B cell (primary cell): ENCODE measurements around the gene OR13J1. TPM values are rescaled to one million over a fixed set of nuclear protein-coding genes. Genes with fewer than 3 reads are reported as not detected.

Experiments used
- ATAC-seq: fragments of 200-7000 bp; cut with Tn5 transposase; one replicate; pipeline ENCODE4 v1.10.0; 2021; ENCODE audit warnings: low read depth, mild to moderate bottlenecking, moderate number of reproducible peaks, moderate library complexity
- CTCF ChIA-PET: fragments of 350-600 bp; sonication (Branson Sonifier 250); formaldehyde crosslinking; loops from one replicate; lab custom pipeline; 2021; ENCODE audit warnings: antibody characterized with exemption, inconsistent platforms; lab: Charles Lee
- POLR2A ChIA-PET: fragments of 350-600 bp; sonication (Branson Sonifier 250); formaldehyde crosslinking; loops from one replicate; lab custom pipeline; 2021; ENCODE audit warnings: antibody characterized with exemption; lab: Charles Lee
- DNase-seq: peaks from one replicate; pipeline ENCODE4 v3.0.0; 2013
- H2AFZ ChIP-seq: 2 replicates; pipeline ENCODE4 v1.6.1; 2012; ENCODE audit warnings: mild to moderate bottlenecking, low read depth, low read length; ENCODE audit not compliant: insufficient read depth, poor library complexity, severe bottlenecking
- H3K27ac ChIP-seq, 2 donors: 1 replicate in 1 of 2; 2 replicates in 1 of 2; pipeline ENCODE4 v1.5.1; 2012 to 2013; ENCODE audit warnings: low read length in 2 of 2, mild to moderate bottlenecking in 2 of 2, moderate library complexity in 1 of 2
- H3K27me3 ChIP-seq, 4 experiments: fragments of 200-600 bp in 1 of 4; sonication (generic) in 1 of 4; replicated peaks in 1 of 4; 1 replicate in 2 of 4; 2 replicates in 2 of 4; pipeline versions ENCODE4 v1.6.1 to v1.7.0; 2013 to 2016; ENCODE audit warnings: low read length in 3 of 4, mild to moderate bottlenecking in 2 of 4, mixed read lengths in 1 of 4, moderate library complexity in 1 of 4; ENCODE audit not compliant: insufficient read depth in 4 of 4, control insufficient read depth in 3 of 4; ENCODE audit errors: control extremely low read depth in 1 of 4
- H3K36me3 ChIP-seq, 2 experiments: replicated peaks in 1 of 2; 1 replicate in 1 of 2; 2 replicates in 1 of 2; pipeline versions ENCODE4 v1.6.1 to v1.7.1; 2013; ENCODE audit warnings: low read length in 1 of 2; ENCODE audit not compliant: insufficient read depth in 2 of 2, control insufficient read depth in 1 of 2; ENCODE audit errors: control extremely low read depth in 1 of 2, extremely low read depth in 1 of 2
- H3K4me1 ChIP-seq, 2 donors: fragments of 200-600 bp in 1 of 2; sonication (generic) in 1 of 2; 1 replicate in 1 of 2; 2 replicates in 1 of 2; pipeline versions ENCODE4 v1.5.1 to v1.6.1; 2013 to 2017; ENCODE audit warnings: low read length in 2 of 2; ENCODE audit not compliant: control insufficient read depth in 2 of 2, insufficient read depth in 2 of 2
- H3K4me2 ChIP-seq: replicated peaks from 2 replicates; pipeline ENCODE3; 2012; ENCODE audit warnings: mild to moderate bottlenecking, low read depth, low read length; ENCODE audit not compliant: poor library complexity, severe bottlenecking
- H3K4me3 ChIP-seq, 5 experiments: fragments of 200-600 bp in 1 of 5; sonication (generic) in 1 of 5; 1 replicate in 3 of 5; 2 replicates in 2 of 5; pipeline versions ENCODE4 v1.5.1 to v1.7.0; 2011 to 2016; ENCODE audit warnings: low read length in 4 of 5, mild to moderate bottlenecking in 4 of 5, low read depth in 2 of 5, control low read depth in 1 of 5, moderate library complexity in 1 of 5; ENCODE audit not compliant: insufficient read depth in 1 of 5; ENCODE audit errors: control extremely low read depth in 1 of 5, extremely low read depth in 1 of 5
- H3K79me2 ChIP-seq: fragments of 200-600 bp; sonication (generic); one replicate; pipeline ENCODE4 v1.6.0; 2016; ENCODE audit warnings: low read length; ENCODE audit not compliant: control insufficient read depth, insufficient read depth
- H3K9ac ChIP-seq: fragments of 200-600 bp; sonication (generic); 2 replicates; pipeline ENCODE4 v1.6.1; 2017; ENCODE audit warnings: mild to moderate bottlenecking, low read length, moderate library complexity
- H3K9me3 ChIP-seq, 3 donors: one replicate each; pipeline versions ENCODE4 v1.6.1 to v1.7.1; 2013; ENCODE audit warnings: low read length in 2 of 3; ENCODE audit not compliant: control insufficient read depth in 2 of 3, insufficient read depth in 1 of 3; ENCODE audit errors: control extremely low read depth in 1 of 3
- H4K20me1 ChIP-seq: 2 replicates; pipeline ENCODE4 v1.6.0; 2012; ENCODE audit warnings: mild to moderate bottlenecking, low read length; ENCODE audit not compliant: insufficient read depth, control insufficient read depth, poor library complexity, severe bottlenecking
- H3K27ac Mint-ChIP-seq: one replicate; pipeline ENCODE4 v1.8.0; 2021; ENCODE audit warnings: mixed read lengths
- H3K27me3 Mint-ChIP-seq: one replicate; pipeline ENCODE4 v1.8.0; 2021; ENCODE audit warnings: mixed read lengths
- H3K4me1 Mint-ChIP-seq: one replicate; pipeline ENCODE4 v1.8.0; 2021; ENCODE audit warnings: mixed read lengths
- H3K4me3 Mint-ChIP-seq: one replicate; pipeline ENCODE4 v1.8.0; 2021; ENCODE audit warnings: mixed read lengths
- H3K9me3 Mint-ChIP-seq: one replicate; pipeline ENCODE4 v1.8.0; 2022; ENCODE audit warnings: mixed read lengths; ENCODE audit not compliant: insufficient read depth
- EZH2 ChIP-seq: IDR thresholded peaks from 2 replicates; pipeline ENCODE4 v1.6.1; 2012; ENCODE audit warnings: borderline replicate concordance, low read depth, mild to moderate bottlenecking, moderate library complexity, low read length; ENCODE audit not compliant: insufficient read depth, poor library complexity, severe bottlenecking
- WGBS: methylation state at CpG from one replicate; pipeline ENCODE4 v1.1.5; 2013; ENCODE audit warnings: missing lambda C conversion rate; ENCODE audit not compliant: insufficient coverage; 5-methylcytosine and 5-hydroxymethylcytosine counted together
- intact Hi-C: fragments of 100-400 bp; cut with micrococcal nuclease; formaldehyde crosslinking; loops from one replicate; pipeline ENCODE4 v1.10.0; 2022
- polyA plus RNA-seq: library from polyadenylated mRNA; depleted of rRNA; stranded (reverse); fragments of >200 nt; gene quantifications from 2 replicates; pipeline ENCODE4 v1.2.3, GENCODE V29; 2012
- total RNA-seq, 2 donors: library from RNA; stranded (reverse); fragments of 120-200 nt in 1 of 2; gene quantifications; 1 replicate in 1 of 2; 2 replicates in 1 of 2; pipeline versions ENCODE4 v1.2.3 to v1.2.4, GENCODE V29; 2013 to 2022
- TF ChIP-seq, protein P1 (sequence below): fragments of 200-600 bp; IDR thresholded peaks from one replicate; pipeline ENCODE4 v1.8.0; 2022; ENCODE audit warnings: antibody characterized with exemption, mild to moderate bottlenecking

OR13J1 gene
- total and polyA plus RNA-seq, 2 donors (not counting 1 experiment from before 2014, with no cell fraction given), result not detected

DNA sequence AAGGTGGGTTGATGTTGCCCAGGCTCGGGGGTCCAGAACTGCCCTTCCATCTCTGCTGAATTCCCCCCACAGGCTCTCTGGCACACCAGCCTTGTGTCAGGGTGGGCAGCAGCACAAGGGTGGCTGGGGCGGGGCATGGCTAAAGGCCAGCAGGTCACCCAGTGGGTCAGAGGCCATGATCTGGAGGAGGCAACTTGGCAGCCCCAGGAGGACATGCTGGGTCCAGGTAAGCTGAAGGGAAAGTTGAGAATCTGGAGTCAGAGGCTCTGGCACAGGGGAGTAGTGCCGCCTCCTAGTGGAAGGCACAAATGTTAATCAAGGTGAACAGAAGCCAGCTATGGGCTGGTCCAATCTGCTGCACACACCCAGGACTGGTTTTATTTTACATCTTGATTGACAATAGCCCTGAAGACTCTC lies 35.0 kb downstream of the OR13J1 start:
- intact Hi-C loops, result no loop called here
- H3K9me3 ChIP-seq, result no peaks in the 10 kb centered on the region
- DNase-seq, result no peak
- H3K4me3 ChIP-seq, result no peak overlapping the region
- peaks cover 28 to 35% of the 10 kb centered on the region in 2 donors for H3K4me1 ChIP-seq
- H3K4me1 Mint-ChIP-seq, result peaks cover 44% of the 10 kb centered on the region
- H3K9me3 Mint-ChIP-seq, result no peaks in the 10 kb centered on the region
- no peaks in the 10 kb centered on the region for H3K27me3 ChIP-seq
- peak overlapping the region; percentile 6 for H3K27ac Mint-ChIP-seq
- H3K27ac ChIP-seq, result no peak overlapping the region
- H3K36me3 ChIP-seq, result no peaks in the 10 kb centered on the region
- WGBS, result 94% methylated on average over 3 of the region's 3 CpGs
- peaks cover 3% of the 10 kb centered on the region for H3K79me2 ChIP-seq
- TF ChIP-seq, protein P1, sequence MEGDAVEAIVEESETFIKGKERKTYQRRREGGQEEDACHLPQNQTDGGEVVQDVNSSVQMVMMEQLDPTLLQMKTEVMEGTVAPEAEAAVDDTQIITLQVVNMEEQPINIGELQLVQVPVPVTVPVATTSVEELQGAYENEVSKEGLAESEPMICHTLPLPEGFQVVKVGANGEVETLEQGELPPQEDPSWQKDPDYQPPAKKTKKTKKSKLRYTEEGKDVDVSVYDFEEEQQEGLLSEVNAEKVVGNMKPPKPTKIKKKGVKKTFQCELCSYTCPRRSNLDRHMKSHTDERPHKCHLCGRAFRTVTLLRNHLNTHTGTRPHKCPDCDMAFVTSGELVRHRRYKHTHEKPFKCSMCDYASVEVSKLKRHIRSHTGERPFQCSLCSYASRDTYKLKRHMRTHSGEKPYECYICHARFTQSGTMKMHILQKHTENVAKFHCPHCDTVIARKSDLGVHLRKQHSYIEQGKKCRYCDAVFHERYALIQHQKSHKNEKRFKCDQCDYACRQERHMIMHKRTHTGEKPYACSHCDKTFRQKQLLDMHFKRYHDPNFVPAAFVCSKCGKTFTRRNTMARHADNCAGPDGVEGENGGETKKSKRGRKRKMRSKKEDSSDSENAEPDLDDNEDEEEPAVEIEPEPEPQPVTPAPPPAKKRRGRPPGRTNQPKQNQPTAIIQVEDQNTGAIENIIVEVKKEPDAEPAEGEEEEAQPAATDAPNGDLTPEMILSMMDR, result no peak
- TF ChIP-seq EZH2, result no peak
- no peaks in the 10 kb centered on the region for H3K27me3 Mint-ChIP-seq
- H4K20me1 ChIP-seq, result no peaks in the 10 kb centered on the region
- H3K9ac ChIP-seq, result no peak overlapping the region
- ATAC-seq, result no peak
- POLR2A ChIA-PET, result no interaction called here
- CTCF ChIA-PET, result interaction anchor here (1.9 to 7.4 kb wide), 2 partner anchors 9 to 10 kb away, joined by 5 to 54 read pairs; partner anchors contain the start of genes FAM221B and TMEM8B
- no peak overlapping the region for H2AFZ ChIP-seq
- H3K4me2 ChIP-seq, result peak overlapping the region; percentile 58
- H3K4me3 Mint-ChIP-seq, result no peak overlapping the region

DNA sequence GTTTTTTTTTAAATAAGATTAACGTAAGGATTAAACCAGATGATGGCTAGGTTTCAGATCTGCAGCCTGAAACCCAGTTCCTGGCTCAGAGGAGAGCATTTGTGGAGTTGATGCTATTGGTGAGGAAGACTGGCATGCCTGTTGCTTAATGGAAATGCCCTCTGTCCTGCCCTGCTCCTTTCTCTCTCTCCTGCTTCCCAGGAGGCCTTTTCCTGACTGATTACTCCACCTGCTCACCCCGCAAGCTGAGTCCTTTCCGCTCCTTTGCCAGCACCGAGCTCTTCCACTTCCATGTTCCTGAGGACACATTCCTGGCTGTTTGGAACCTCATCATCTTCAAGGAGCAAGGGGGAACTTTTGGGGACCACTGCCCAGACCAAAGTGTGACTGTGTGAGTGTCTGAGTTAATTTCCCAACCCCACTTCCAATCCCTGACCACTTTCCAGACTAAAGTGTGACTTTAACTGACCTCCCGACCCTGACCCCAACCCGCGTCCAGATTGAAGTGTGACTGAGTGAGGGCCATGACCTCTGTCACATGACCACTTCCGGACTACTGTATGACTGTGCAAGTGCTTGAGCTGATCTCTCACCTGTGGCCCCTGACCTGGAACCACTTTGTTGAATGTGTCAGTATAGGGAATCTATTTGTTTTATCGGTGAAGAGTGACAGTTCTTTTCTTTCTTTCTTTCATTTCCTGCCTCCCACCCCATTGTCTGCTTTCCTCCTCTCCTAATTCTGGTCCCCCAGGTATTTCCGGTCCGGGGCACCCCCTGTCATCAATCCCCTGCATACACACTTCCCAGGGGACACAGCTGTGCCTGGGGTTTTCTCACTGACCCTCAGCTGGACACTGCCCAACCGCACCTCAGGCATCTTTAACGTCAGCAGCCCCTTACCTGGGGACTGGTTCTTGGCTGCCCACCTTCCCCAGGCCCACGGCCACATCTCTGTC lies 35.7 kb downstream of the OR13J1 start:
- H3K4me3 Mint-ChIP-seq, result peak overlapping the region; percentile 37

More for the DNA sequence above, 35.7 kb downstream of the OR13J1 start:
- Histone ChIP-seq H3K9ac (no peak overlapping the region), H3K27me3 (no peaks in the 10 kb centered on the region), H2AFZ (no peak overlapping the region), H3K36me3 (no peaks in the 10 kb centered on the region), H4K20me1 (no peaks in the 10 kb centered on the region), H3K4me1 (peaks cover 25 to 34% of the 10 kb centered on the region in 2 donors), H3K9me3 (no peaks in the 10 kb centered on the region), H3K4me3 (no peak overlapping the region), H3K27ac (no peak overlapping the region), H3K4me2 (peak overlapping the region; percentile 58), H3K79me2 (peaks cover 8% of the 10 kb centered on the region)
- TF ChIP-seq, protein P1, result no peak
- TF ChIP-seq EZH2, result no peak
- intact Hi-C loops, result no loop called here
- ChIA-PET CTCF (interaction anchor here (0.6 to 7.4 kb wide), 6 partner anchors 8 to 1284 kb away, joined by 3 to 54 read pairs (median 5); partner anchors contain the start of genes FAM221B and TMEM8B), POLR2A (interaction anchor here (0.6 kb wide), 1 partner anchor 103 kb away, joined by 4 read pairs; no protein-coding TSS in a partner anchor)
- no peak for ATAC-seq
- 89% methylated on average over 13 of the region's 14 CpGs for WGBS
- Mint-ChIP-seq H3K27me3 (no peaks in the 10 kb centered on the region), H3K27ac (peak overlapping the region; percentile 80), H3K9me3 (no peaks in the 10 kb centered on the region), H3K4me1 (peaks cover 46% of the 10 kb centered on the region)
- no peak for DNase-seq
